ENCODE data around the gene P2RX1. TPM values are rescaled to one million over a fixed set of nuclear protein-coding genes. Genes with fewer than 3 reads are reported as not detected.

The P2RX1 gene
- total and polyA plus RNA-seq, 8 donors = 17.7 to 41.8 (median 24.9) TPM

DNA sequence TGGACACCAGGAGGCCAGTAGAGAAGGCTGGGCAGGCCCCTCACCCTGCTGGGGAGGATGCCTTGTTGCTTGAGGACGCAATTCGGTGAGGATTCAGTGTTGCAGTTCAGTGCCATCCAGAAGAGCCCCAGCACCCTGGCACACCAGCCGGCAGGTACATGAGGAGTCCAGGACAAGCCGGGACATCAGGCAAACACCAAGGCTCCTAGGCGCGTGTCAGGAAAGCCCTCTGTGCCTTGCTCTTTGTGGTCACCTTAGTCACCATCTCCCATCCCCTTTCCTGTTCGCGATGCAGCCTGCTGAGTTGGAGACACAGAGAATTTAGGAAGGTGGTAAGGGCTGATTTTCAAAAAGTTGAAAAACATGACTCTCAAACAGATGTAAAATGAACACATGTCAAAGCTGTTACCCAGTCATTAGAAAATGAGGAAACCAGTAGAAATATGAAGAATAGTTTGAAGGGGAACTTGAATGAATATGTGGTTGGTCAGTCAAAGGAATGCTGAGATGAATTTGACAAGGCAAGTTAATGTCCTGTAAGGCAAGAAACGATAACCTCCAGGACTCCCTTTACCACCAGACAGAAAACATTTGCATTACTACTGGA, 67.9 kb downstream of the P2RX1 start:
- Histone ChIP-seq H3K4me3 (no peak overlapping the region), H3K4me1 (peaks cover 0 to 12% (median 3%) of the 10 kb centered on the region in 3 donors), H3K9me3 (no peaks in the 10 kb centered on the region), H3K27ac (no peak overlapping the region), H3K27me3 (no peaks in the 10 kb centered on the region), H3K36me3 (no peaks in the 10 kb centered on the region)
- intact Hi-C loops (cut with DNase I) = no loop called here
- FAIRE-seq (no peak), DNase-seq (no peak), ATAC-seq (no peak)
- WGBS, 2 donors = 80 to 87% methylated on average over 9 of the region's 9 CpGs
- TF ChIP-seq, protein P1, sequence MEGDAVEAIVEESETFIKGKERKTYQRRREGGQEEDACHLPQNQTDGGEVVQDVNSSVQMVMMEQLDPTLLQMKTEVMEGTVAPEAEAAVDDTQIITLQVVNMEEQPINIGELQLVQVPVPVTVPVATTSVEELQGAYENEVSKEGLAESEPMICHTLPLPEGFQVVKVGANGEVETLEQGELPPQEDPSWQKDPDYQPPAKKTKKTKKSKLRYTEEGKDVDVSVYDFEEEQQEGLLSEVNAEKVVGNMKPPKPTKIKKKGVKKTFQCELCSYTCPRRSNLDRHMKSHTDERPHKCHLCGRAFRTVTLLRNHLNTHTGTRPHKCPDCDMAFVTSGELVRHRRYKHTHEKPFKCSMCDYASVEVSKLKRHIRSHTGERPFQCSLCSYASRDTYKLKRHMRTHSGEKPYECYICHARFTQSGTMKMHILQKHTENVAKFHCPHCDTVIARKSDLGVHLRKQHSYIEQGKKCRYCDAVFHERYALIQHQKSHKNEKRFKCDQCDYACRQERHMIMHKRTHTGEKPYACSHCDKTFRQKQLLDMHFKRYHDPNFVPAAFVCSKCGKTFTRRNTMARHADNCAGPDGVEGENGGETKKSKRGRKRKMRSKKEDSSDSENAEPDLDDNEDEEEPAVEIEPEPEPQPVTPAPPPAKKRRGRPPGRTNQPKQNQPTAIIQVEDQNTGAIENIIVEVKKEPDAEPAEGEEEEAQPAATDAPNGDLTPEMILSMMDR (IDR thresholded peaks at IDR 0.05) = no peak

DNA sequence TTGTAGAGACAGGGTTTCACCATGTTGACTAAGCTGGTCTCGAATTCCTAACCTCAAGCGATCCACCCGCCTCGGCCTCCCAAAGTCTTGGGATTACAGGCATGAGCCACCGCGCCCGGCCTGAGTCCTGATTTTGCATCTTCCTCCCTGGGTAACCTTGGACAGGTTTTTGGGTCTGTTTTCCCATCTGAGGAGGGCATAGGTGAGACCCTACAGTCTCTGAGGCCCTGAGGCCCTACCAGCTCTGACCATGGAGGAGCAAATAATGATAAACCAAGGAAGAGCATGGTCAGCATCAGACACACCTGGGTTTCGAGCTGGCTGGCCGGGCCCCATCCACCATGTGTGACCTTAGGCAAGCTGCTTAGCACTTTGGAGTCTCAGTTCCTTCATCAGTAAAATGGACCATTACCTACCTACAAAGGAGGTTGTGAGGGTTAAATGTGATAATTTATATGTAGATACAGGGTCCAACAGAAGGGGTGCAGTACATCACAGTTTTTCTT, 69.0 kb downstream of the P2RX1 start:
- intact Hi-C loops (cut with DNase I) = no loop called here
- no peak for FAIRE-seq
- no peak for DNase-seq

More for the DNA sequence above, 69.0 kb downstream of the P2RX1 start:
- no peaks in the 10 kb centered on the region for H3K36me3 ChIP-seq
- H3K27ac ChIP-seq = no peak overlapping the region
- H3K9me3 ChIP-seq = no peaks in the 10 kb centered on the region
- ATAC-seq = no peak
- 81 to 82% methylated on average over 9 of the region's 9 CpGs for WGBS, 2 donors
- peaks cover 0 to 12% (median 3%) of the 10 kb centered on the region in 3 donors for H3K4me1 ChIP-seq
- TF ChIP-seq, protein P1 (IDR thresholded peaks at IDR 0.05) = no peak
- no peaks in the 10 kb centered on the region for H3K27me3 ChIP-seq
- H3K4me3 ChIP-seq = no peak overlapping the region

Other genes with a start within 250 kb of the P2RX1 start
- 10 to 100 TPM; 31.4 to 80.6 (median 36.5) TPM for gene TAX1BP3, start 247.9 kb downstream of the P2RX1 start, total RNA-seq
- 10 to 100 TPM; 58.4 to 62.7 TPM for gene TAX1BP3, start 247.9 kb downstream of the P2RX1 start, polyA plus RNA-seq
- gene EMC6, start 247.7 kb downstream of the P2RX1 start, total RNA-seq = 10 to 100 TPM; 12.1 to 19.7 (median 14.4) TPM
- gene EMC6, start 247.7 kb downstream of the P2RX1 start, polyA plus RNA-seq = 10 to 100 TPM; 30.9 to 34.6 TPM
- 1 to 10 TPM in 1 of 6 donors, under 1 TPM in 5; 0.13 to 1.4 (median 0.47) TPM for gene P2RX5, start 220.3 kb downstream of the P2RX1 start, total RNA-seq
- 1 to 10 TPM in 1 of 2 donors, under 1 TPM in 1; 0.91 to 1.3 TPM for gene P2RX5, start 220.3 kb downstream of the P2RX1 start, polyA plus RNA-seq
- under 1 TPM; 0.05 to 0.31 (median 0.21) TPM for gene HASPIN, start 192.6 kb downstream of the P2RX1 start, total RNA-seq
- gene HASPIN, start 192.6 kb downstream of the P2RX1 start, polyA plus RNA-seq = not detected
- 1 to 10 TPM; 4.4 to 9.7 (median 6.7) TPM for gene ITGAE, start 115.3 kb downstream of the P2RX1 start, total RNA-seq
- 10 to 100 TPM; 19.3 to 29.0 TPM for gene ITGAE, start 115.3 kb downstream of the P2RX1 start, polyA plus RNA-seq
- 10 to 100 TPM; 13.7 to 26.0 (median 13.8) TPM for gene NCBP3, start 70.2 kb downstream of the P2RX1 start, total RNA-seq
- 10 to 100 TPM; 27.1 to 34.2 TPM for gene NCBP3, start 70.2 kb downstream of the P2RX1 start, polyA plus RNA-seq
- gene CAMKK1, start 23.4 kb downstream of the P2RX1 start, total RNA-seq = 10 to 100 TPM in 1 of 6 donors, 1 to 10 TPM in 5; 4.2 to 11.9 (median 5.0) TPM
- gene CAMKK1, start 23.4 kb downstream of the P2RX1 start, polyA plus RNA-seq = 10 to 100 TPM; 17.1 to 23.0 TPM
- 10 to 100 TPM; 17.8 to 60.3 (median 35.1) TPM for gene ATP2A3, start 48.0 kb upstream of the P2RX1 start, total RNA-seq
- 10 to 100 TPM; 52.9 to 67.7 TPM for gene ATP2A3, start 48.0 kb upstream of the P2RX1 start, polyA plus RNA-seq
- 10 to 100 TPM; 22.7 to 31.6 (median 27.7) TPM for gene ZZEF1, start 226.6 kb upstream of the P2RX1 start, total RNA-seq
- 10 to 100 TPM; 15.8 to 29.7 TPM for gene ZZEF1, start 226.6 kb upstream of the P2RX1 start, polyA plus RNA-seq
- gene CYB5D2, start 226.7 kb upstream of the P2RX1 start, total RNA-seq = 1 to 10 TPM; 6.7 to 9.1 (median 8.4) TPM
- gene CYB5D2, start 226.7 kb upstream of the P2RX1 start, polyA plus RNA-seq = 10 to 100 TPM; 11.7 to 18.4 TPM